GM19452 (cell line): ENCODE data around the gene RGS14.
A peak's percentile ranks its signal among the peaks of the same experiment; 100 is the strongest.

ENCODE experiments used
- ATAC-seq: cut with Tn5 transposase; IDR thresholded peaks from one replicate; pipeline ENCODE4 v1.9.1; 2021; ENCODE audit not compliant: unreplicated experiment

RGS14 gene

GRCh38 chr5:177357459-177358351 lies at the start of gene RGS14:
Gene RGS14, plus strand, starts transcription at chr5:177357924. Its CDS starts 101 bp downstream, at chr5:177358025.
- peak; percentile 84 for ATAC-seq

GRCh38 chr5:177308740-177309139 lies 49.0 kb upstream of the RGS14 start:
- no peak for ATAC-seq

GRCh38 chr5:177309351-177310191 lies 48.2 kb upstream of the RGS14 start:
- ATAC-seq, result no peak

GRCh38 chr5:177310332-177310731 lies 47.4 kb upstream of the RGS14 start:
- ATAC-seq, result no peak

GRCh38 chr5:177310757-177311391 lies 46.9 kb upstream of the RGS14 start:
- no peak for ATAC-seq

- ATAC-seq, result peak; percentile 1
These were observed 46.4 kb upstream of the RGS14 start for GRCh38 chr5:177311392-177311722.

- peak; percentile 79 for ATAC-seq
These were observed 45.7 kb upstream of the RGS14 start, which contains the start of gene MXD3 for GRCh38 chr5:177311723-177312648. Gene MXD3, minus strand, starts transcription at chr5:177311898. Its CDS starts 68 bp downstream, at chr5:177311830.

GRCh38 chr5:177312649-177313181 lies 45.0 kb upstream of the RGS14 start:
- ATAC-seq, result peak; percentile 24

GRCh38 chr5:177313561-177314259 lies 44.0 kb upstream of the RGS14 start:
- ATAC-seq, result no peak

GRCh38 chr5:177314376-177315342 lies 43.1 kb upstream of the RGS14 start:
- no peak for ATAC-seq

- ATAC-seq, result no peak
These were observed 42.3 kb upstream of the RGS14 start for GRCh38 chr5:177315411-177315810.

GRCh38 chr5:177316005-177316404 lies 41.7 kb upstream of the RGS14 start:
- no peak for ATAC-seq

- no peak for ATAC-seq
These were observed 39.8 kb upstream of the RGS14 start for GRCh38 chr5:177317959-177318377.

GRCh38 chr5:177319913-177320588 lies 37.7 kb upstream of the RGS14 start:
- no peak for ATAC-seq

GRCh38 chr5:177320879-177321278 lies 36.8 kb upstream of the RGS14 start:
- no peak for ATAC-seq

GRCh38 chr5:177325868-177326381 lies 31.8 kb upstream of the RGS14 start:
- no peak for ATAC-seq
